Kidney capillary endothelial cell (primary cell): Measurements from ENCODE around the gene SMYD4.
"Not testable (repeated sequence)": the region's sequence is repeated elsewhere in the genome, so short reads cannot be mapped to it uniquely, and the experiment has no call there.

Experiments used
- DNase-seq: peaks from one replicate; pipeline ENCODE4 v3.0.0-alpha.2; 2018; ENCODE audit warnings: low spot score

SMYD4 gene

DNA sequence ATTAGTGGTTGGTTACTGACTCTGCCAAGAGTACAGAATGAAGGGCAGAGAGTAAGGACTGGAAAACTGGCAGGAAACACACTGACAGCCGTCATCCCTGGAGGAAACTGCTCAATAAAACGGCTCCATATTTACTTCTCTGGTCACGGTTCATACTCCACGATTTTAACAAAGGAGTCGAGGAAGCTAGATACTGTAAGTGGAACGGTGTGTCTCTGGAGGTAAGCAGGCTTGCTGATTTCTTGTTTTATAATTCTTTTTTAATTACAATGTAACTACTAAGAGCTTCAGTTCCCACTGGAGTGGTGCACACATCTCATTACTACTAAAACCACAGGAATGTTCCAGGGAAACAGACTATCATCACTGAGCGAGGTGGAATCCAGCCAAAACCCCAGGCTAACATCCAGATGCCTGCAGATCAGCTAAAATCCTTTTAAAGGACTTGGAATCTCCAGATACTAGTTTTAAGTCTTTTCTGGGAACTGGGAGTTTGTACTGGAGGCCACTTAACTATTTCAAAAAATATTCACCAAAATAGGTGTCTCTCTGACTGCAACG lies 50.1 kb downstream of the SMYD4 start:
- no peak for DNase-seq

- DNase-seq = no peak
Observed at GRCh38 chr17:1776857-1777256, 52.8 kb downstream of the SMYD4 start.

- DNase-seq = no peak
Observed at GRCh38 chr17:1776328-1776727, 53.4 kb downstream of the SMYD4 start.

DNA sequence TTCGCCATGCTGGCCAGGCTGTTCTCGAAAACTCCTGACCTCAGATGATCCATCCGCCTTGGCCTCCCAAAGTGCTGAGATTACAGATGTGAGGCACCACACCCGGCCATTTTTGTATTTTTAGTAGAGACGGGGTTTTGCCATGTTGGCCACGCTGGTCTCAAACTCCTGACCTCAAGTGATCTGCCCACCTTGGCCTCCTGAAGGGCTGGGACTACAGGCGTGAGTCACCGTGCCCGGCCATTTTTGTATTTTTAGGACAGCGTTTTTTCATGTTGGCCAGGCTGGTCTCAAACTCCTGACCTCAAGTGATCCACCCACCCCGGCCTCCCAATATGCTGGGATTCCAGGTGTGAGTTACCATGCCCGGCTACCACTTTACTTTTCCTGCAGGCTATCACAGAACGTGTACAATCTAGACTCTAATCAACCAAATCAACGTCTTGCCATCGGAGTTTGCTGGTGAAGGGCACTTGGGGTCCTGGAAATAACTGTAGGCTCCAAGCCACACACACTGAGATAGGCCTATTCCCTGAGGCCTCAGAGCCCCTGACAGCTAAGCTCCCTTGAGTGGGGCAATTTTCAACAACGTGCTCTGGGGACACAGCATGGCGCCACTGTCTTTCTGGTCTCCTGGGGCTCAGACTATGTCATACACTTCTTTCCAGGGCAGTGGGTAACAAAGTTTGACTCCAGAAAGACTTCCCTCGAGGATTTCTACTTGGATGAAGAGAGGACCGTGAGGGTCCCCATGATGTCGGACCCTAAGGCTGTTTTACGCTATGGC lies 55.1 kb downstream of the SMYD4 start:
- DNase-seq = no peak

DNA sequence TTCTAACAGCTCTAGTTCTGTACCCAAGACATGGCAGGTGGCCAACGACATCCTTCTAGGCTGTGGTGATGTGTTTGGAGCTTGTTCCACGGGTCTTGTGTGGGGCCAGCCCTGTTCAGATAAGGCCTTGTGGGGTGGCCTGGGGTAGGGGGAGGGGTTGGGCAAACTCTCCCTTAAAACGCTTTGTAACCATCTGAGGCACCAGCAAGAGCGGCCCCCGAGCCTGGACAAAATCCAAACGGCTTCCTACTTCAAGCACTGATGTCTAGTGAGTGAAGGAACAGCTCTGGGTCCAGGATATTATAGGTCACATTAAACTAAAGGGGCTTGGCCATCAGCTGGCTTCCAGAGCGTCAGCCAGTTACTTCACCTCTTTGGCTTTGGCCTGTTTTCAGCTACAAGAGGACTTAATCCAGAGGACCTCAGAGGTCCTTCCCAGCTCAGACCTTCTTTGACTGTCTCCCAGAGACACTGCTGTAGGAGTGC lies 56.0 kb downstream of the SMYD4 start:
- no peak for DNase-seq

DNA sequence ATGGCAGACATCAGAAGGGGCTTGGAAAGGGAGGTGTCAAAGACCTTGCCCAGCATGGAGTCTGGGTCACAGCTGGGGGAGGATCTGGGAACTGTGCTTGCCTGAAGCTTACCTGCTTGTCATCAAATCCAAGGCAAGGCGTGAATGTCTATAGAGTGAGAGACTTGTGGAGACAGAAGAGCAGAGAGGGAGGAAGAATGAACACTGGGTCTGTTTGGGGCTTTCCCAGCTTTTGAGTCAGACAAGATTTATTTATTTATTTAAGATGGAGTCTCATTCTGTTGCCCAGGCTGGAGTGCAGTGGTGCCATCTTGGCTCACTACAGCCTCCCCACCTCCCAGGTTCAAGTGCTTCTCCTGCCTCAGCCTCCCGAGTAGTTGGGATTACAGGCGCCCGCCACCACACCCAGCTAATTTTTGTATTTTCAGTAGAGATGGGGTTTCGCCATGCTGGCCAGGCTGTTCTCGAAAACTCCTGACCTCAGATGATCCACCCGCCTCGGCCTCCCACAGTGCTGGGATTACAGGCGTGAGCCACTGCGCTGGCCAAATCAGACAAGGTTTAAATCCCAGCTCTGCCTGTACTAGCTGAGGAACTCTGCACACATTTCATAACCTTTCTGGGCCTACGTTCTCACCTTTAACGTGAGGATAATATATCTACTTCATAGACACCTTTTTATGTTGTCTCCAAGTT lies 56.6 kb downstream of the SMYD4 start:
- not testable (repeated sequence) for DNase-seq

GRCh38 chr17:1769822-1770477 lies 59.8 kb downstream of the SMYD4 start:
- no peak for DNase-seq

- no peak for DNase-seq
Observed at GRCh38 chr17:1767358-1767757, 62.3 kb downstream of the SMYD4 start.

GRCh38 chr17:1766382-1767135 lies 63.1 kb downstream of the SMYD4 start:
- DNase-seq = no peak

DNA sequence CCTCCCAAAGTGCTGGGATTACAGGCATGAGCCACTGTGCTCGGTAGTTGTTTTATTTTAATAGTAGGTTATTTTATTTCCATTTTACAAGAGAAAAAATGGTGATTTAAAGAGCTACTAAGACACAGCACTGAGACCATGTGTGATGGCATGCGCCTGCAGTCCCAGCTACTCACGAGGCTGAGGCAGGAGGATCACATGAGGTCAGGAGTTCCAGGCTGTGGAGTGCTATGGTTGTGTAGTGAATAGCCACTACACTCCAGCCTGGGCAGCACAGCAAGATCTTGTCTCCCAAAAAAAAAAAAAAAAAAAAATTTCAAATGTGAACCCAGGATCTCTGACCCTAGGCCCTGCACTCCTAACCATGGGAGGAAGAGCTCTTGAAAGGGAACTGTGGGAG lies 64.1 kb downstream of the SMYD4 start:
- no peak for DNase-seq

- not testable (repeated sequence) for DNase-seq
Observed at GRCh38 chr17:1764705-1765104, 65.0 kb downstream of the SMYD4 start.

- peak; percentile 6 for DNase-seq
Observed at GRCh38 chr17:1764284-1764683, 65.4 kb downstream of the SMYD4 start.

DNA sequence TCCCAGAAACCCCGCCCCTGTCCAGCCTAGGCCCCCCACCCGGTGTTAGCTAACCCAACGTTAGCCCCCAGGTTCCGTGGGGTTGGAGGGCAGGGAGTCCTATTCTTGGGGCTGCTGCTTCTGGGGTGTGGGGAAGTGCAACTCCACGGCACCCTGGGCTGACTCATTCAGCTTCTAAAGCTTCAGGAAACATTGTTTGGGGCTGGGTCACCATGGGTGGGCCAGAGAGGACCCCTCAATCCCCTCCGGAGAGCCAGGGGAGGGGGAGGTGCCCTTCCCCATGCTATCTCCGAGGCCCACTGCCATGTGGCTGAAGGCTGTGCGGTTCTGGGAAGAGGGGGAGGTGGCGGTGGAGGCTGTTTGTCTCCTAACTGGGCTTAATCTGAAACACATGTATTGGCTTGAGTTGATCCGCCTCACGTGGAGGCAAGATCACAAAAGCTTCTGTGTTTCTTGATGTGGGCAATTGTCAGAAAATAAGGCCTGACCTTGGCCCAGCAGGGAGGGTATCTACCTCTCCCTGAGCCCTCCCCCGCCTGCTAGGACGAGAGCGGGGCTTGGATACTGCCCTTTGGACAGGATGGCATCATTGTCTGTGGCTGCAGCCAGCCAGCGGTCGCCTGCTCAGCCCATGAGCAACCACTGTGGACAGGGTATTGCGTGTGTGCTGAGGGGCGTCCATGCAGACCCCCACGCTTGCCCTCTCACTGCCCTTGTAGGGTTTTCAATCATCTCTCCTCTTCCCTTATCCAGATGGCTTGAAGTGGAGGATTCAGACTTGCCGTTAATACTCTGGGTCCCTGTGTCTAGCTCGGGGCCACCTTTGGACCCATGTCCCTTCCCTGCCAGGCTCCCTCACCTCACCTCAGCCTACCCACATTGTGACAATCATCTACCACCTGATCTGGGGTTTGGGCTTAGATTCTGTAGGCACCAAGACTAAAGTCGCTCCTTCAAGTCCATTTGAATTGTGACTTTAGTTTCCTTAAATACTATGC lies 66.5 kb downstream of the SMYD4 start:
- DNase-seq = no peak

GRCh38 chr17:1762233-1762900 lies 67.3 kb downstream of the SMYD4 start:
- DNase-seq = no peak

DNA sequence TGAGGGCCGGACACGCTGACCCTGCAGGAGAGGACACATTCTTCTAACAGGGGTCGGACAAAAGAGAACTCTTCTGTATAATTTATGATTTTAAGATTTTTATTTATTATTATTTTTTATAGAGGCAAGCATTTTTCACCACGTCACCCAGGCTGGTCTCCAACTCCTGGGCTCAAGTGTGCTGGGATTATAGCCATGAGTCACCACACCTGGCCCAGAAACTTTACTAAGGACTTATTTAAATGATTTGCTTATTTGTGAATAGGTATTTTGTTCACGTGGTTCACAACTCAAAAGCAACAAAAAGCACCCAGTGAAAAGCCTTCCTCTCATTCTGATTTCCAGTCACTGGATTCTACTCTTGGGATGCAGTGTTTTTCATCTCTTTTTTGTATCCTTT lies 70.2 kb downstream of the SMYD4 start:
- DNase-seq = no peak

- no peak for DNase-seq
Observed at GRCh38 chr17:1758807-1759206, 70.9 kb downstream of the SMYD4 start.

DNA sequence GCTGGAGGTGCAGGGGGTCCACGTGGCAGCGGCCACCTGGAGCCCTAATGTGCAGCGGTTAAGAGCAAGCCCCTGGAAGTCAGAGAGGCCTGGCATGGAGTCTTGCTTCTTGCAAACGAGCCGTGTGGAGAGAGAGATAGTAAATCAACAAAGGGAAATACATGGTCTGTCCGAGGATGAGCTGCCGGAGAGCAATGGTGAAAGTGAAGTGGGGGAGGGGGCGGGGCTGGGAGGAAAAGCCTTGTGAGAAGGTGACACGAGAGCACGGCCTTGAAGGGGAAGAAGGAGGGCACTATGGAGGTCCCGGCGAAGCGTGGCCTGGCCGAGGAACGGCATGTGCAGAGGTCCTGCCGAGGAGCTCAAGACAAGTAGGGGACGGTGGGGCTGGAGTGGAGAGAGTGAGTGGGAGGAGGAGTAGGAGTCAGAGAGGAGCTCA lies 73.9 kb downstream of the SMYD4 start:
- DNase-seq = no peak

GRCh38 chr17:1755252-1755826 lies 74.4 kb downstream of the SMYD4 start:
- DNase-seq = no peak

- DNase-seq = no peak
Observed at GRCh38 chr17:1754430-1755112, 75.1 kb downstream of the SMYD4 start.
